GM21576 (cell line): ENCODE results near the gene ORAI3.
"Not testable (repeated sequence)": the region's sequence is repeated elsewhere in the genome, so short reads cannot be mapped to it uniquely, and the experiment has no call there.

ENCODE experiments used
- ATAC-seq: cut with Tn5 transposase; IDR thresholded peaks from one replicate; pipeline ENCODE4 v1.9.1; 2021; ENCODE audit warnings: mild to moderate bottlenecking, moderate library complexity; ENCODE audit not compliant: unreplicated experiment

ORAI3 gene

GRCh38 chr16:30923554-30924075 is 25.3 kb upstream of the ORAI3 start, which contains the start of gene FBXL19:
Gene FBXL19 (plus strand): TSS chr16:30923572. CDS start chr16:30925755, 2,183 bp downstream.
- no peak for ATAC-seq

- no peak for ATAC-seq
These were observed 24.6 kb upstream of the ORAI3 start for GRCh38 chr16:30924076-30924912.

- no peak for ATAC-seq
These were observed 23.8 kb upstream of the ORAI3 start for GRCh38 chr16:30924913-30925631.

GRCh38 chr16:30925632-30925987 is 23.3 kb upstream of the ORAI3 start:
- ATAC-seq: no peak

- no peak for ATAC-seq
These were observed 22.7 kb upstream of the ORAI3 start for GRCh38 chr16:30925995-30926811.

- no peak for ATAC-seq
These were observed 21.7 kb upstream of the ORAI3 start for GRCh38 chr16:30926937-30927788.

- no peak for ATAC-seq
These were observed 21.0 kb upstream of the ORAI3 start for GRCh38 chr16:30927789-30928378.

- ATAC-seq: no peak
These were observed 20.5 kb upstream of the ORAI3 start for GRCh38 chr16:30928390-30928789.

GRCh38 chr16:30929167-30929566 is 19.7 kb upstream of the ORAI3 start:
- ATAC-seq: no peak

GRCh38 chr16:30930160-30930571 is 18.7 kb upstream of the ORAI3 start:
- no peak for ATAC-seq

- no peak for ATAC-seq
These were observed 17.7 kb upstream of the ORAI3 start for GRCh38 chr16:30931068-30931650.

GRCh38 chr16:30934827-30935557 is 13.9 kb upstream of the ORAI3 start:
- ATAC-seq: no peak

- ATAC-seq: no peak
These were observed 11.2 kb upstream of the ORAI3 start for GRCh38 chr16:30937692-30938091.

GRCh38 chr16:30939571-30939970 is 9.3 kb upstream of the ORAI3 start:
- not testable (repeated sequence) for ATAC-seq

GRCh38 chr16:30941600-30942425 is 7.1 kb upstream of the ORAI3 start:
- ATAC-seq: peak; percentile 84

GRCh38 chr16:30942426-30942806 is 6.5 kb upstream of the ORAI3 start:
- no peak for ATAC-seq

- ATAC-seq: no peak
These were observed 4.5 kb upstream of the ORAI3 start for GRCh38 chr16:30944352-30944751.
